K562 (cell line): ENCODE data around the gene FUT6. TPM values are rescaled to one million over a fixed set of nuclear protein-coding genes. Genes with fewer than 3 reads are reported as not detected.
A peak's percentile ranks its signal among the peaks of the same experiment; 100 is the strongest.

ENCODE experiments used
- ARNT ChIP-seq, 2 experiments: fragments of 450-650 bp; IDR thresholded peaks; 2 replicates each; pipeline ENCODE4 v1.6.1; 2016; ENCODE audit warnings: mild to moderate bottlenecking in 1 of 2
- BRF1 ChIP-seq: IDR thresholded peaks from 3 replicates; pipeline ENCODE4 v1.6.1; 2011; ENCODE audit warnings: borderline replicate concordance, mild to moderate bottlenecking; ENCODE audit not compliant: insufficient read length; ENCODE audit errors: extremely low read depth
- HCFC1 ChIP-seq: IDR thresholded peaks from 2 replicates; pipeline ENCODE4 v1.6.1; 2012; ENCODE audit warnings: low read depth, low read length, improper control_type of control experiment
- HMG20A ChIP-seq: fragments of 450-650 bp; formaldehyde crosslinking; conservative IDR thresholded peaks from 2 replicates; pipeline ENCODE4 v1.4.0; 2020; ENCODE audit warnings: mild to moderate bottlenecking, mixed read lengths
- KAT2B ChIP-seq: IDR thresholded peaks from one replicate; pipeline ENCODE4 v1.6.1; 2012; ENCODE audit warnings: low read depth, mild to moderate bottlenecking, control low read depth, inconsistent platforms, low read length, moderate library complexity
- MCM7 ChIP-seq, 2 experiments: fragments of 450-650 bp; IDR thresholded peaks; 2 replicates each; pipeline ENCODE4 v1.6.1; 2016 to 2018
- PHF8 ChIP-seq: fragments of 200-600 bp; sonication (generic); IDR thresholded peaks from 2 replicates; pipeline ENCODE4 v1.6.1; 2012; ENCODE audit warnings: mixed run types, mild to moderate bottlenecking, inconsistent platforms, low read length, moderate library complexity, borderline replicate concordance
- SOX6 ChIP-seq: fragments of 450-650 bp; IDR thresholded peaks from 2 replicates; pipeline ENCODE4 v1.6.1; 2014; ENCODE audit warnings: mild to moderate bottlenecking
- SUPT5H ChIP-seq: fragments of 450-650 bp; IDR thresholded peaks from 2 replicates; pipeline ENCODE4 v1.6.1; 2016
- UBTF ChIP-seq, 2 experiments: IDR thresholded peaks; 2 replicates each; pipeline ENCODE4 v1.6.1; 2012; ENCODE audit warnings: improper control_type of control experiment in 2 of 2, low read depth in 2 of 2, low read length in 2 of 2, borderline replicate concordance in 1 of 2
- WHSC1 ChIP-seq: IDR thresholded peaks from one replicate; pipeline ENCODE4 v1.6.1; 2012; ENCODE audit warnings: low read length, control low read depth, inconsistent platforms
- ZNF24 ChIP-seq: fragments of 450-650 bp; IDR thresholded peaks from 2 replicates; pipeline ENCODE4 v1.6.1; 2016
- polyA plus RNA-seq, 8 experiments: library from polyadenylated mRNA; depleted of rRNA in 4 of 8; stranded (reverse) in 5 of 8; unstranded in 3 of 8; fragments of >200 nt; fragmentation: Nextera tagmentation in 2 of 8; fragmentation: Illumina TruSeq in 1 of 8; extraction: Ambion mirVana in 2 of 8; extraction: Trizol in 1 of 8; gene quantifications; 2 replicates each; pipeline versions ENCODE4 v1.2.1 to v1.2.3, GENCODE V29; 2011 to 2014; ENCODE audit warnings: inconsistent platforms in 1 of 8, missing spikeins in 1 of 8
- total RNA-seq, 7 experiments: library from RNA; depleted of rRNA in 6 of 7; stranded (reverse); fragments of >200 nt in 6 of 7; fragmentation: Illumina TruSeq in 2 of 7; extraction: Trizol in 2 of 7; gene quantifications; 2 replicates each; pipeline versions ENCODE4 v1.2.1 to v1.2.3, GENCODE V29; 2011 to 2021; ENCODE audit warnings: low replicate concordance in 1 of 7
- TF ChIP-seq, protein P1 (sequence below): fragments of 250-450 bp; sonication (Bioruptor Pico); IDR thresholded peaks from 2 replicates; pipeline ENCODE4 v1.8.0; 2022; ENCODE audit warnings: moderate library complexity, mild to moderate bottlenecking, inconsistent platforms

Gene FUT6
- total and polyA plus RNA-seq, 9 of the 15 experiments (the other 6 are each of a cell fraction or from before 2014, with no cell fraction given) = 0.04 TPM; not detected in 8

- TF ChIP-seq KAT2B = no peak
- TF ChIP-seq ZNF24 = no peak
- peak; percentile 98 for TF ChIP-seq SUPT5H
- no peak for TF ChIP-seq HMG20A (CRISPR knock-in tag)
- no peak for TF ChIP-seq UBTF (IDR thresholded peaks at IDR 0.05; ENCODE audit: borderline replicate concordance in 1 of 2, low read depth in 2 of 2, low read length in 2 of 2)
- no peak for TF ChIP-seq BRF1
- TF ChIP-seq WHSC1 = no peak
- TF ChIP-seq, protein P1, sequence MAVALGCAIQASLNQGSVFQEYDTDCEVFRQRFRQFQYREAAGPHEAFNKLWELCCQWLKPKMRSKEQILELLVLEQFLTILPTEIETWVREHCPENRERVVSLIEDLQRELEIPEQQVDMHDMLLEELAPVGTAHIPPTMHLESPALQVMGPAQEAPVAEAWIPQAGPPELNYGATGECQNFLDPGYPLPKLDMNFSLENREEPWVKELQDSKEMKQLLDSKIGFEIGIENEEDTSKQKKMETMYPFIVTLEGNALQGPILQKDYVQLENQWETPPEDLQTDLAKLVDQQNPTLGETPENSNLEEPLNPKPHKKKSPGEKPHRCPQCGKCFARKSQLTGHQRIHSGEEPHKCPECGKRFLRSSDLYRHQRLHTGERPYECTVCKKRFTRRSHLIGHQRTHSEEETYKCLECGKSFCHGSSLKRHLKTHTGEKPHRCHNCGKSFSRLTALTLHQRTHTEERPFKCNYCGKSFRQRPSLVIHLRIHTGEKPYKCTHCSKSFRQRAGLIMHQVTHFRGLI (CRISPR knock-in tag) = no peak
- TF ChIP-seq MCM7 (IDR thresholded peaks at IDR 0.05) = no peak
- peak; percentile 59; the same call in 1 of the 2 replicates for TF ChIP-seq SOX6
- TF ChIP-seq HCFC1 = peak; percentile 96
- TF ChIP-seq ARNT (IDR thresholded peaks at IDR 0.05) = peak; percentile 28 to 97; a peak in 2 of 4 replicates
- TF ChIP-seq PHF8 = peak; percentile 99
These were observed 48.7 kb downstream of the FUT6 start, which contains the start of gene DUS3L (continued) for GRCh38 chr19:5790559-5791520.
